Upper lobe of right lung (tissue), 1 donor: ENCODE results near the gene NCOA7. TPM values are rescaled to one million over a fixed set of nuclear protein-coding genes. Genes with fewer than 3 reads are reported as not detected.

Experiments used
- ATAC-seq: fragments of 200-7000 bp; cut with Tn5 transposase; one replicate; pipeline ENCODE4 v1.9.1; 2020; ENCODE audit warnings: mild to moderate bottlenecking, moderate library complexity
- DNase-seq: peaks from one replicate; pipeline ENCODE4 v3.0.0-alpha.2; 2020
- H3K27ac ChIP-seq: fragments of 200-600 bp; one replicate; pipeline ENCODE4 v1.8.0; 2022
- H3K27me3 ChIP-seq: fragments of 200-600 bp; one replicate; pipeline ENCODE4 v1.8.0; 2022; ENCODE audit warnings: mild to moderate bottlenecking
- H3K36me3 ChIP-seq: fragments of 200-600 bp; one replicate; pipeline ENCODE4 v1.8.0; 2022
- H3K4me1 ChIP-seq: fragments of 200-600 bp; one replicate; pipeline ENCODE4 v1.8.0; 2022
- H3K4me3 ChIP-seq: fragments of 200-600 bp; one replicate; pipeline ENCODE4 v1.8.0; 2022; ENCODE audit warnings: mild to moderate bottlenecking
- H3K9me3 ChIP-seq: fragments of 200-600 bp; one replicate; pipeline ENCODE4 v1.8.0; 2022
- CTCF ChIP-seq: fragments of 200-600 bp; IDR thresholded peaks from one replicate; pipeline ENCODE4 v1.8.0; 2022; ENCODE audit warnings: antibody characterized with exemption
- intact Hi-C: fragments of 100-400 bp; cut with DNase I; formaldehyde crosslinking; loops from one replicate; pipeline ENCODE4 v1.11.0; 2022
- total RNA-seq: library from RNA; stranded (reverse); fragmentation: NEBNext Ultra II Directional; extraction: Animal tissue kit (Norgen Biotek cat#: 25700); gene quantifications from one replicate; pipeline ENCODE4 v1.2.1, GENCODE V29; 2021
- donor health status: DM: no; HTN: yes; CAD: no; lungs with severe emphysema.

The NCOA7 gene
- total RNA-seq, 1 donor from 2014 or later: 80.8 TPM

GRCh38 chr6:125826695-125827463 lies 36.1 kb downstream of the NCOA7 start:
- ATAC-seq (no peak), DNase-seq (no peak)
- intact Hi-C loops: no loop called here
- Histone ChIP-seq H3K9me3 (no peaks in the 10 kb centered on the region), H3K4me1 (peaks cover 23% of the 10 kb centered on the region), H3K27ac (no peak overlapping the region), H3K36me3 (no peaks in the 10 kb centered on the region), H3K4me3 (no peak overlapping the region), H3K27me3 (no peaks in the 10 kb centered on the region)
- TF ChIP-seq CTCF: no peak

DNA sequence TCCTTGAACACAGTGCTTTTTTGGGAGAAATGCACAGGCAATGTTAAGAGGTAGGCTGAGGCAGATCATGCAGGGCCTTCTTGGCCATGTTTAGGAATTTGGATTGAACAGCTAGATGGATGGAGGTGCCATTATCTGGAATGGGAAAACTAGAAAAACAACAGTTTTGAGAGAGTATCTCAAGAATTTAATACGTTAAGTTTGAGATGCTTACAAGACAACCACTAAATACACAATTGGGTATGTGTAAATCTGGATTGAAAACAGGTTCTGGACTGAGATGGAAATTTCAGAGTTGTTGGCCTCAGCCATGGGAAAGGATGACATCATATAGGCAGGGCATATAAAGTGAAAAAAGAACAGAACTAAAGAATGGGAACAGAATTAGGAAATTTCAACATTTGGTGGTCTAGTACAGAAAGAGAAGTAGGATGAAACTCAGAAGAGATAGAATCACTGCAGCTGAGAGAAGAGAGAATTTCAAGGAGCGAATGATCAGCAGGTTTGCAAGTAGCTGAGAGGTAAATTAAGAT lies 37.1 kb downstream of the NCOA7 start:
- peak; percentile 57 for ATAC-seq

GRCh38 chr6:125828476-125829039 lies 37.8 kb downstream of the NCOA7 start:
- no peak for DNase-seq
- Histone ChIP-seq H3K4me3 (no peak overlapping the region), H3K27ac (no peak overlapping the region), H3K27me3 (no peaks in the 10 kb centered on the region), H3K9me3 (no peaks in the 10 kb centered on the region), H3K4me1 (peaks cover 28% of the 10 kb centered on the region), H3K36me3 (no peaks in the 10 kb centered on the region)
- no peak for ATAC-seq
- intact Hi-C loops: no loop called here
- TF ChIP-seq CTCF: no peak

More for the DNA sequence above, 37.1 kb downstream of the NCOA7 start:
- H3K27ac ChIP-seq: no peak overlapping the region
- H3K4me1 ChIP-seq: peaks cover 20% of the 10 kb centered on the region
- no peaks in the 10 kb centered on the region for H3K27me3 ChIP-seq
- intact Hi-C loops: no loop called here
- TF ChIP-seq CTCF: no peak
- no peaks in the 10 kb centered on the region for H3K9me3 ChIP-seq
- no peaks in the 10 kb centered on the region for H3K36me3 ChIP-seq
- no peak overlapping the region for H3K4me3 ChIP-seq
- no peak for DNase-seq

DNA sequence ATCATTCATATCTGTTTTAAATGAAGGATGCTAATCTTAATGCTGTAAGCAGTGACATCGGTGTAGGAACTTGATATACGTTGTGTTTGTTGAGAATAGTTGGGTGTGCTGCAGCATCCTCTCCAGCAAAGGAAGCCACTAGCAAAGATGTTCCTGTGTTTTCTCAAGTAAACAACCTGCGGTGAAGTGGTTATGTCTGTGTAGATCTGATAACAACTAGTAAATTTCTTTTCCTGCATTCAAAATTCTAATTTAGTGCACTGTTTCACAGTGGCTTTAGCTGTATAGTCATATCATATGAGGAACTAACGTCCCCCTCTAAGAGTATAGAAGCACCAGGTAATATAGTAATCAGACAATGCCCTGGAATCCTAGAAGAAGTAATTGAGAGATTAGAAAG lies 38.7 kb downstream of the NCOA7 start:
- Histone ChIP-seq H3K27me3 (no peaks in the 10 kb centered on the region), H3K9me3 (no peaks in the 10 kb centered on the region), H3K4me1 (peaks cover 36% of the 10 kb centered on the region), H3K4me3 (no peak overlapping the region), H3K27ac (no peak overlapping the region), H3K36me3 (no peaks in the 10 kb centered on the region)
- ATAC-seq (no peak), DNase-seq (no peak)
- intact Hi-C loops: no loop called here
- no peak for TF ChIP-seq CTCF

DNA sequence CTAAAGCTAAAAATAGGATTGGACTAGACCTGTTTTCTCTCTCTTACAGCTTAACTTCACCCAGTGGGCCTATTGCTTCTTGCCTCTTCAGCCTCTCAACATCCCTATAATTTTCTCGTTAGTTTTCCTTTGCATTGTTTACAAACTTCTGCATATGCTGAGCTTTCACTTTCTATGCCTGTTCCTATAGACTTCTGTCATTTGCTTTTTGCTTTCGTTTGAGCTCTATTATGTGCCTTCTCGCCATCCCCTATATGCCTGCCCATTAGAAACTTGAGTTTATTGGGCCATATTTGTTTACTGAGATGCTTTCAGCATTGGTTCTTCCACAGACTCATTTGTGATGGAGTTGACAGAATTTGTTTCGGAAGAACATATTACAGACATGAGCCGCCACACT lies 40.9 kb downstream of the NCOA7 start:
- ATAC-seq: no peak
- H3K9me3 ChIP-seq: no peaks in the 10 kb centered on the region

More for the DNA sequence above, 40.9 kb downstream of the NCOA7 start:
- peaks cover 54% of the 10 kb centered on the region for H3K4me1 ChIP-seq
- no peak for DNase-seq
- no peak for TF ChIP-seq CTCF
- no peak overlapping the region for H3K4me3 ChIP-seq
- H3K27ac ChIP-seq: no peak overlapping the region
- intact Hi-C loops: no loop called here
- H3K27me3 ChIP-seq: no peaks in the 10 kb centered on the region
- H3K36me3 ChIP-seq: no peaks in the 10 kb centered on the region
